Measurements from ENCODE around the gene MRGPRE.

Gene MRGPRE

GRCh38 chr11:3195251-3196160, 36.7 kb downstream of the MRGPRE start:
- TF ChIP-seq, protein P1, sequence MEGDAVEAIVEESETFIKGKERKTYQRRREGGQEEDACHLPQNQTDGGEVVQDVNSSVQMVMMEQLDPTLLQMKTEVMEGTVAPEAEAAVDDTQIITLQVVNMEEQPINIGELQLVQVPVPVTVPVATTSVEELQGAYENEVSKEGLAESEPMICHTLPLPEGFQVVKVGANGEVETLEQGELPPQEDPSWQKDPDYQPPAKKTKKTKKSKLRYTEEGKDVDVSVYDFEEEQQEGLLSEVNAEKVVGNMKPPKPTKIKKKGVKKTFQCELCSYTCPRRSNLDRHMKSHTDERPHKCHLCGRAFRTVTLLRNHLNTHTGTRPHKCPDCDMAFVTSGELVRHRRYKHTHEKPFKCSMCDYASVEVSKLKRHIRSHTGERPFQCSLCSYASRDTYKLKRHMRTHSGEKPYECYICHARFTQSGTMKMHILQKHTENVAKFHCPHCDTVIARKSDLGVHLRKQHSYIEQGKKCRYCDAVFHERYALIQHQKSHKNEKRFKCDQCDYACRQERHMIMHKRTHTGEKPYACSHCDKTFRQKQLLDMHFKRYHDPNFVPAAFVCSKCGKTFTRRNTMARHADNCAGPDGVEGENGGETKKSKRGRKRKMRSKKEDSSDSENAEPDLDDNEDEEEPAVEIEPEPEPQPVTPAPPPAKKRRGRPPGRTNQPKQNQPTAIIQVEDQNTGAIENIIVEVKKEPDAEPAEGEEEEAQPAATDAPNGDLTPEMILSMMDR (IDR thresholded peaks at IDR 0.05) = no peak
- Histone ChIP-seq H3K27me3 (peaks cover 23% of the 10 kb centered on the region), H3K9me3 (no peaks in the 10 kb centered on the region), H3K36me3 (no peaks in the 10 kb centered on the region), H3K27ac (no peak overlapping the region), H3K4me1 (ENCODE audit: control insufficient read depth in 1 of 2, insufficient read depth in 1 of 2, low read depth in 1 of 2, low read length in 1 of 2) (no peaks in the 10 kb centered on the region), H3K4me3 (ENCODE audit: low read depth in 1 of 2, low read length in 1 of 2) (no peak overlapping the region)

DNA sequence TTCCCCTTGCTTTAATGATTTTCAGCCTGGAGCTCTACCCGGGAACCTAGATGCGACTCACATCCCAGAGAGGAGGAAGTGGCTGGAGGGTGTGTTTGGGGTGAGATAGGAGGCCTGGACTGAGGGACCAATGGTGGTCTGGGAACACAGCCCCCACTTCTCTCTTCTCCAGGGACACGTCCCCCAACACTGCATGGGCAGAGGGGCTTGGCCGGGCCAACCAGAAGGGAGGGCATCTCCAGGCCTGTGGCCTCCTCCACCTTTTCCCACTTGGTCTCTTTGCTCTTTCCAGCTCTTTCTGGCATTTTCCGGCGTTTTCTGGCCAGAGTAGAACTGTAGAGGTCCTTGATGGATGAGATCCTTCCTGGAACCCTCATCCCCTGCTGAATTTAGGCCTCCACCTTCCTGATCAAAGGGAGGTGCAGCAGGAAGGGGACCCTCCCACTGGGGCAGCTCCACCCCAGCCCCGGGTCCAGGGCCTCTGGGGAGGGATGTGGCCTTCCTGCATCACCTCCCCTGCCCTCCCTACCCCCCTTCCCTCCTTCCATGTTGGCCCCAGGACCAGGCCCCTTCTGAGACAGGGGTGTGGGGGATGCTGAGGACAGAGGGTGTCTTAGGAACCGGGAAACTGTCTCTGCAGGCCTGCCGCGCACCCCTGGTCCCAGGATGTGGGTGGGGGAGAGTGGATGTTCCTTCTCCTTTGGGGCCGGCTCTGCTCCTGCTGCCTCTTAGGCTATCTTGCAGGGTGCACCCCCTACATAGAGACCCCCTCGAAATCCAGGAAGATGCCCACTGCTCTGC, 38.0 kb downstream of the MRGPRE start:
- Histone ChIP-seq H3K27me3 (peaks cover 11% of the 10 kb centered on the region), H3K27ac (no peak overlapping the region), H3K36me3 (no peaks in the 10 kb centered on the region), H3K4me3 (ENCODE audit: low read depth in 1 of 2, low read length in 1 of 2) (no peak overlapping the region), H3K4me1 (ENCODE audit: control insufficient read depth in 1 of 2, insufficient read depth in 1 of 2, low read depth in 1 of 2, low read length in 1 of 2) (no peaks in the 10 kb centered on the region), H3K9me3 (no peaks in the 10 kb centered on the region)
- TF ChIP-seq, protein P1 (IDR thresholded peaks at IDR 0.05) = no peak

GRCh38 chr11:3193373-3194015, 38.7 kb downstream of the MRGPRE start:
- TF ChIP-seq, protein P1 (IDR thresholded peaks at IDR 0.05) = no peak
- peaks cover 11% of the 10 kb centered on the region for H3K27me3 ChIP-seq

GRCh38 chr11:3192511-3193372, 39.5 kb downstream of the MRGPRE start:
- H3K9me3 ChIP-seq = no peaks in the 10 kb centered on the region
- H3K36me3 ChIP-seq = no peaks in the 10 kb centered on the region
- H3K4me1 ChIP-seq (ENCODE audit: control insufficient read depth in 1 of 2, insufficient read depth in 1 of 2, low read depth in 1 of 2, low read length in 1 of 2) = no peaks in the 10 kb centered on the region
- H3K27me3 ChIP-seq = peaks cover 11% of the 10 kb centered on the region
- TF ChIP-seq, protein P1 (IDR thresholded peaks at IDR 0.05) = no peak
- no peak overlapping the region for H3K27ac ChIP-seq
- no peak overlapping the region for H3K4me3 ChIP-seq (ENCODE audit: low read depth in 1 of 2, low read length in 1 of 2)

More at GRCh38 chr11:3193373-3194015, 38.7 kb downstream of the MRGPRE start:
- no peak overlapping the region for H3K4me3 ChIP-seq (ENCODE audit: low read depth in 1 of 2, low read length in 1 of 2)
- H3K27ac ChIP-seq = no peak overlapping the region
- no peaks in the 10 kb centered on the region for H3K4me1 ChIP-seq (ENCODE audit: control insufficient read depth in 1 of 2, insufficient read depth in 1 of 2, low read depth in 1 of 2, low read length in 1 of 2)
- no peaks in the 10 kb centered on the region for H3K36me3 ChIP-seq
- H3K9me3 ChIP-seq = no peaks in the 10 kb centered on the region
